ENCODE results near the gene TMEM14C. TPM values are rescaled to one million over a fixed set of nuclear protein-coding genes. Genes with fewer than 3 reads are reported as not detected.

Gene TMEM14C
- total RNA-seq, 3 donors from 2014 or later = 124 to 159 (median 134) TPM

DNA sequence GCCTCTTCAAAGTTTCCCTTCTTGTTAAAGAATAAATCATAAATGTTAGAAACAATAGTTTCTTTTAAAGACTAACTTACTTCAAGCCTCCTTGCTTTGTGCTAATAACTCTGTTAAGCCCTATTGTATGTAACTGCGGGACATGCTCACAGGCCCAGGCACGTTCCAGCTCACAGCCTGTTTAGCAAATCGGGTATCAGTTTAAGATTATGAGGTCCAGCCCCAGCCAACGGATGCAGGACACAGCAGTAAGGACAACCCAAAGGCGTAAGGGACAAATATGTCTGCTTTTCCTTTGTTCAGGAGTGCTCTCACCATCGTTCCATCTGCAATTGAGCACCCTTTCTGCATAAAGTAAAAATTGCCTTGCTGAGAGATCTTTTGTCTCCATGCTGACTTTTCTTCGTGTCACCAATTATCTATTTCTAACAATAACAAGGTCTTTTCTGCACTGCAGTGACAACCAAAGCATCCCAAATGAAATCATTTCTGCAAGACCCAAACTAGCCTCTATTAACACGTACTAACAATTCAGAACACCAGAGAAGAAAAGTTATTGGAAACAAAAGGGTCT is 29.8 kb upstream of the TMEM14C start:
- Histone ChIP-seq H3K27ac (peak overlapping the region in 1 of 2 donors; percentile 96), H3K4me1 (peaks cover 6 to 10% of the 10 kb centered on the region in 2 donors), H3K9me3 (no peaks in the 10 kb centered on the region), H3K27me3 (no peaks in the 10 kb centered on the region), H3K36me3 (no peaks in the 10 kb centered on the region), H3K4me3 (peak overlapping the region in 2 of 3 donors; percentile 90 to 94)
- intact Hi-C loops (cut with DNase I; ENCODE audit: low total_unique reads) = no loop called here
- no peak for DNase-seq (ENCODE audit: low spot score in 2 of 2)
- no peak for TF ChIP-seq POLR2A (IDR thresholded peaks at IDR 0.05)
- TF ChIP-seq POLR2AphosphoS5 (IDR thresholded peaks at IDR 0.05) = no peak
- TF ChIP-seq, protein P1, sequence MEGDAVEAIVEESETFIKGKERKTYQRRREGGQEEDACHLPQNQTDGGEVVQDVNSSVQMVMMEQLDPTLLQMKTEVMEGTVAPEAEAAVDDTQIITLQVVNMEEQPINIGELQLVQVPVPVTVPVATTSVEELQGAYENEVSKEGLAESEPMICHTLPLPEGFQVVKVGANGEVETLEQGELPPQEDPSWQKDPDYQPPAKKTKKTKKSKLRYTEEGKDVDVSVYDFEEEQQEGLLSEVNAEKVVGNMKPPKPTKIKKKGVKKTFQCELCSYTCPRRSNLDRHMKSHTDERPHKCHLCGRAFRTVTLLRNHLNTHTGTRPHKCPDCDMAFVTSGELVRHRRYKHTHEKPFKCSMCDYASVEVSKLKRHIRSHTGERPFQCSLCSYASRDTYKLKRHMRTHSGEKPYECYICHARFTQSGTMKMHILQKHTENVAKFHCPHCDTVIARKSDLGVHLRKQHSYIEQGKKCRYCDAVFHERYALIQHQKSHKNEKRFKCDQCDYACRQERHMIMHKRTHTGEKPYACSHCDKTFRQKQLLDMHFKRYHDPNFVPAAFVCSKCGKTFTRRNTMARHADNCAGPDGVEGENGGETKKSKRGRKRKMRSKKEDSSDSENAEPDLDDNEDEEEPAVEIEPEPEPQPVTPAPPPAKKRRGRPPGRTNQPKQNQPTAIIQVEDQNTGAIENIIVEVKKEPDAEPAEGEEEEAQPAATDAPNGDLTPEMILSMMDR (IDR thresholded peaks at IDR 0.05) = no peak

DNA sequence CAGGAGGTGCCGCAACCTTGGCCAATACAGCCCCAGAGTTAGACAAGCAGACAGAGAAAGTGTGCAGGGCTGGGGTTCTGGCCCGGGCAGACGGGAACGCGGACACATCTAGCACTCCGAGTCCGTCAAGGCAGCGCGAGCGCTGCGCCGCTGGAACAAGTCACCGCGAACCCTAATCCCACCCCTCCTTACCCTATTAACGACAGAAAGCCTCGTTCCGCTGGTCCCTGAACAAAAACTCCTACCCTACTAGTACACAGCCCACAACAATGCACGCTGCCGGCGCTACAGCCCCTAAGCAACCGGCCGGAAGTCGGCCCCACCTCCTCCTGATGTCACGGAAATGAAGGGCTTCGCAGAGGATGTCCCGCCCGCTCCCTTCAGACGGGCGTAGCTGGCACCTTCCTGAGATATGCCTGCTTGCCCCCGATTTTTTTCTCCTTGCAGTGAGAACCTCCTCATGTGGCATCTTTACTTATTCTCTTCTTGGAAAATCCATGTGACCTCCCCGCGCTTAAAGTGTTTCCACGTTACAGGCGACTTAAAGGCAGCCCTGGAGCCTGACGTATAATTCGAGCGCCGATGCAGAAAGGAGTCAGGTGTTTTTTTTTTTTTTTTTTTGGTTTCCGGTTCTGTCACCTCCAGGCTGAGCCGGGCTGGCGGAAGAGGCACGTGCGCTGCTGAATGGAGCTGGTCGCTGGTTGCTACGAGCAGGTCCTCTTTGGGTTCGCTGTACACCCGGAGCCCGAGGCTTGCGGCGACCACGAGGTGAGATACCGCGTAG is 28.4 kb upstream of the TMEM14C start, which contains the start of the genes C6orf52 and PAK1IP1:
Gene C6orf52, minus strand, starts transcription at position 315 of the 784 bp plus-strand sequence. CDS start 7,066 bp downstream, outside the sequence.
Gene PAK1IP1, plus strand, starts transcription at position 671 of the 784 bp plus-strand sequence. Its CDS starts 14 bp downstream, at position 685.
- peak; percentile 86 to 98 (median 94) for TF ChIP-seq POLR2AphosphoS5 (IDR thresholded peaks at IDR 0.05)
- peak; percentile 93 for TF ChIP-seq POLR2A (IDR thresholded peaks at IDR 0.05)
- TF ChIP-seq, protein P1 (IDR thresholded peaks at IDR 0.05) = no peak
- Histone ChIP-seq H3K36me3 (no peaks in the 10 kb centered on the region), H3K9me3 (no peaks in the 10 kb centered on the region), H3K4me3 (peak within 1 kb of the TSS; percentile 67 to 94 (median 90)), H3K4me1 (peaks cover 6 to 10% of the 10 kb centered on the region in 2 donors), H3K27ac (peak within 1 kb of the TSS; percentile 96 to 97), H3K27me3 (no peaks in the 10 kb centered on the region)
- DNase-seq (ENCODE audit: low spot score in 2 of 2) = peak; percentile 89 to 92
- intact Hi-C loops (cut with DNase I; ENCODE audit: low total_unique reads) = no loop called here

DNA sequence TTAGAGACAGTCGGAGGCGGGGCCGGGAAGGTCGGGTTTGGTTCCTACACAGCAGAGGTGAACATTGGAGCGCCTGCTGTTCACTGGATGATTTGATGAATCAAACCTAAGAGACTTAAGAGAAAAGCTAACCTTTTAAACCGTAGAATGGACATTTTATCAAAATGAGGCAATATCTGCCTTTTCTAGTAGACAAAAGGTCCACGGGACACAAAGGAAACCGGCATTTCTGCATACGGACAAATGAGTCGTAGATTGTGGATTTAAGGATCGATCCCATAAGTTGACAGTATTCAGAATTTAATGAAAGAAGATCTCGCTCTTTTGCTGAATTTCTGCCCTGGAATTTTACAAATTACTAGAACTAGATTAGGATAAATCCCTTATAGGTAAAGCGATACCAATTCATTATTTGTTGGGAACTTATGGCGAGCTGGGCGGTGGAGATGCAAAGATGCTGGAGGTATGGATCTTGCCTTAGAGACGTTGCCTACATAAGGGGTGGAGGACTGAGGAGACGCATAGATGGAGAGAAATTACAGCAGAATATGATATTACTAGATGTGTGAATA is 27.7 kb upstream of the TMEM14C start:
- Histone ChIP-seq H3K27ac (peak overlapping the region; percentile 96 to 97), H3K27me3 (no peaks in the 10 kb centered on the region), H3K36me3 (no peaks in the 10 kb centered on the region), H3K9me3 (no peaks in the 10 kb centered on the region), H3K4me3 (peak overlapping the region; percentile 67 to 94 (median 90)), H3K4me1 (peaks cover 6 to 10% of the 10 kb centered on the region in 2 donors)
- intact Hi-C loops (cut with DNase I; ENCODE audit: low total_unique reads) = no loop called here
- DNase-seq (ENCODE audit: low spot score in 2 of 2) = no peak
- TF ChIP-seq POLR2AphosphoS5 (IDR thresholded peaks at IDR 0.05) (no peak), POLR2A (IDR thresholded peaks at IDR 0.05) (no peak)
- TF ChIP-seq, protein P1 (IDR thresholded peaks at IDR 0.05) = no peak

DNA sequence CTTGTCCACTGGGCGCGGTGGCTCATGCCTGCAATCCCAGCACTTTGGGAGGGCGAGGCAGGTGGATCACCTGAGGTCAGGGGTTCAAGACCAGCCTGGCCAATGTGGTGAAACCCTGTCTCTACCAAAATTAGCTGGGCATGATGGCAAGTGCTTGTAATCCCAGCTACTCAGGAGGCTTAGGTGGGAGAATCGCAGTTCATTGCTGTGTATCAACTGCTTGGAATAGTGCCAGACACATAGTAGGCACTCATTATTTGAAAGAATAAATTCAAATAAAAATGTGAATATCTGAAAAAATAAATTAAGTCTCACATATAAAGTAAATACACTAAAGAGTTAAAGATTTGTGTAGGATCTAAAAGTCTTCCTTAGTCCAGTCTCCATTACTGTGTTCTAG is 26.2 kb upstream of the TMEM14C start:
- no peaks in the 10 kb centered on the region for H3K36me3 ChIP-seq
- no peaks in the 10 kb centered on the region for H3K27me3 ChIP-seq
- DNase-seq (ENCODE audit: low spot score in 2 of 2) = no peak
- no peak overlapping the region for H3K4me3 ChIP-seq
- intact Hi-C loops (cut with DNase I; ENCODE audit: low total_unique reads) = no loop called here
- H3K9me3 ChIP-seq = no peaks in the 10 kb centered on the region
- H3K27ac ChIP-seq = no peak overlapping the region
- TF ChIP-seq POLR2AphosphoS5 (IDR thresholded peaks at IDR 0.05) = no peak
- no peak for TF ChIP-seq POLR2A (IDR thresholded peaks at IDR 0.05)
- TF ChIP-seq, protein P1 (IDR thresholded peaks at IDR 0.05) = no peak
- peaks cover 6 to 10% of the 10 kb centered on the region in 2 donors for H3K4me1 ChIP-seq

Measured in breast epithelium (tissue), 4 donors.